Colonic mucosa (tissue), 4 donors: ENCODE results near the gene RPL22. TPM values are rescaled to one million over a fixed set of nuclear protein-coding genes. Genes with fewer than 3 reads are reported as not detected.

ENCODE experiments used
- DNase-seq: peaks from one replicate; pipeline ENCODE4 v3.0.0-alpha.2; 2020
- H3K27ac ChIP-seq: fragments of 200-600 bp; one replicate; pipeline ENCODE4 v1.8.0; 2021
- H3K27me3 ChIP-seq: fragments of 200-600 bp; one replicate; pipeline ENCODE4 v1.8.0; 2021
- H3K36me3 ChIP-seq: fragments of 200-600 bp; one replicate; pipeline ENCODE4 v1.8.0; 2021
- H3K4me1 ChIP-seq: fragments of 200-600 bp; one replicate; pipeline ENCODE4 v1.8.0; 2021; ENCODE audit warnings: mild to moderate bottlenecking
- H3K4me3 ChIP-seq: fragments of 200-600 bp; one replicate; pipeline ENCODE4 v1.8.0; 2021
- H3K9ac ChIP-seq, 2 donors: one replicate each; pipeline ENCODE4 v1.7.0; 2013; ENCODE audit warnings: control low read depth in 2 of 2, low read depth in 2 of 2, low read length in 2 of 2
- H3K9me3 ChIP-seq: fragments of 200-600 bp; one replicate; pipeline ENCODE4 v1.8.0; 2021
- CTCF ChIP-seq: fragments of 200-600 bp; IDR thresholded peaks from one replicate; pipeline ENCODE4 v1.8.0; 2022; ENCODE audit warnings: antibody characterized with exemption, mild to moderate bottlenecking
- intact Hi-C: fragments of 100-400 bp; cut with DNase I; formaldehyde crosslinking; loops from one replicate; pipeline ENCODE4 v1.14.1; 2022
- total RNA-seq, 2 donors: library from RNA; stranded (reverse); fragmentation: NEBNext Ultra II Directional in 1 of 2; extraction: Animal tissue kit (Norgen Biotek cat#: 25700) in 1 of 2; gene quantifications; one replicate each; pipeline ENCODE4 v1.2.1, GENCODE V29; 2021
- donor health status: healthy.
- donor health status: DM: no; HTN: no; CAD: no.
- donor health status: DM: no; HTN: no; CAD: no.

Gene RPL22
- total RNA-seq, 2 donors from 2014 or later: 314 to 378 TPM

DNA sequence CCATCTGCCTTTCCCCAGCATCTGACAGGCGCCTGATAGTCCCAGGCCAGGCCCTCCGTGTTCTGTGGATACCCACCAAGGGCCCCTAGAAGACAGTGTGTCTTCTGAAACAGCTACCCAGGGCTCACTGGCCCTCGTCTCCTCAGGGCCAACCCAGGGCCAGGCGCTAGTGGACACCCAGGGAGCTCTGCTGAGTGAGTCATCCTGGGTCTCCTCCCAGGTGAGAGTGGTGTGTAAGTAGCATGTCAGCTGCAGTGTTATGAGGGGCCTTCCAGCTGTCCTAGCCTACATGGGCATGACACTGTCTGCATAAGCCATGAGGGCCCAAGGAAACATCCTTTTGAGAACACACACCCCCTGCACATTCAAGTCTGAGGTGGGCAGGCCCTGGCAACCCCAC is 56.0 kb downstream of the RPL22 start:
- DNase-seq: no peak
- Histone ChIP-seq H3K4me1 (no peaks in the 10 kb centered on the region), H3K27me3 (no peaks in the 10 kb centered on the region), H3K9me3 (no peaks in the 10 kb centered on the region), H3K9ac (no peak overlapping the region), H3K4me3 (no peak overlapping the region), H3K27ac (no peak overlapping the region), H3K36me3 (no peaks in the 10 kb centered on the region)
- intact Hi-C loops: no loop called here
- no peak for TF ChIP-seq CTCF

DNA sequence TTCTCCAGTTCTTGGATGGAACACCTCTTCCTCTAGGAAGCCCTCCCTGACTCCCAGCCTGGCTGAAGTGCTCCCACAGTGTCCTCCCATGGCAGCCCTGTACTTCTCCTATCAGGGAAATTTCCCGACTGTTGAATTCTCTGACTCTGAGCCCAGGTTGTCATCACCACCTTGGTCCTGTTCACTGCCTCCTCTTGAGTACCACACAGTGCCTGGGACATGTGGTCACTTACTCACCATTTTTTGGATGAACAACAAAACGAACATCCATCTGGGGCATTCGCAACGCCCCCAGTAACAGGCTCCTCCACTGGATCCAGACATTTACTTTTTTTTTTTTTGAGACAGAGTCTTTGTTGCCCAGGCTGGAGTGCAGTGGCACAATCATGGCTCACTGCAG is 56.7 kb downstream of the RPL22 start:
- H3K4me1 ChIP-seq: no peaks in the 10 kb centered on the region

GRCh38 chr1:6142036-6142621 is 57.3 kb downstream of the RPL22 start:
- intact Hi-C loops: no loop called here
- Histone ChIP-seq H3K36me3 (no peaks in the 10 kb centered on the region), H3K9ac (no peak overlapping the region), H3K4me3 (no peak overlapping the region), H3K27ac (no peak overlapping the region), H3K9me3 (no peaks in the 10 kb centered on the region), H3K27me3 (no peaks in the 10 kb centered on the region), H3K4me1 (no peaks in the 10 kb centered on the region)
- DNase-seq: no peak
- no peak for TF ChIP-seq CTCF

More for the DNA sequence above, 56.7 kb downstream of the RPL22 start:
- Histone ChIP-seq H3K27ac (no peak overlapping the region), H3K27me3 (no peaks in the 10 kb centered on the region), H3K4me3 (no peak overlapping the region), H3K36me3 (no peaks in the 10 kb centered on the region), H3K9me3 (no peaks in the 10 kb centered on the region), H3K9ac (no peak overlapping the region)
- intact Hi-C loops: no loop called here
- no peak for TF ChIP-seq CTCF
- DNase-seq: no peak

GRCh38 chr1:6141592-6141991 is 57.8 kb downstream of the RPL22 start:
- DNase-seq: no peak
- Histone ChIP-seq H3K36me3 (no peaks in the 10 kb centered on the region), H3K9ac (no peak overlapping the region), H3K4me1 (no peaks in the 10 kb centered on the region), H3K9me3 (no peaks in the 10 kb centered on the region), H3K27ac (no peak overlapping the region), H3K4me3 (no peak overlapping the region), H3K27me3 (no peaks in the 10 kb centered on the region)
- TF ChIP-seq CTCF: no peak
- intact Hi-C loops: no loop called here

GRCh38 chr1:6140413-6140812 is 59.0 kb downstream of the RPL22 start:
- DNase-seq: no peak
- Histone ChIP-seq H3K9me3 (no peaks in the 10 kb centered on the region), H3K4me3 (no peak overlapping the region), H3K27me3 (no peaks in the 10 kb centered on the region), H3K27ac (no peak overlapping the region), H3K4me1 (no peaks in the 10 kb centered on the region), H3K36me3 (no peaks in the 10 kb centered on the region), H3K9ac (no peak overlapping the region)
- TF ChIP-seq CTCF: no peak
- intact Hi-C loops: no loop called here

GRCh38 chr1:6137758-6138157 is 61.6 kb downstream of the RPL22 start:
- H3K9me3 ChIP-seq: no peaks in the 10 kb centered on the region
- no peaks in the 10 kb centered on the region for H3K27me3 ChIP-seq
- no peak for TF ChIP-seq CTCF
- no peak for DNase-seq
- intact Hi-C loops: no loop called here
- H3K4me1 ChIP-seq: no peaks in the 10 kb centered on the region
- H3K4me3 ChIP-seq: no peak overlapping the region
- H3K9ac ChIP-seq: no peak overlapping the region
- H3K36me3 ChIP-seq: no peaks in the 10 kb centered on the region
- no peak overlapping the region for H3K27ac ChIP-seq
